T-helper 2 cell (primary cell): ENCODE results near the gene WDR1.

Experiments
- DNase-seq, 5 experiments: peaks; one replicate each; pipeline versions ENCODE4 v3.0.0 to v3.0.0-alpha.2; 2012 to 2022

WDR1 gene

DNA sequence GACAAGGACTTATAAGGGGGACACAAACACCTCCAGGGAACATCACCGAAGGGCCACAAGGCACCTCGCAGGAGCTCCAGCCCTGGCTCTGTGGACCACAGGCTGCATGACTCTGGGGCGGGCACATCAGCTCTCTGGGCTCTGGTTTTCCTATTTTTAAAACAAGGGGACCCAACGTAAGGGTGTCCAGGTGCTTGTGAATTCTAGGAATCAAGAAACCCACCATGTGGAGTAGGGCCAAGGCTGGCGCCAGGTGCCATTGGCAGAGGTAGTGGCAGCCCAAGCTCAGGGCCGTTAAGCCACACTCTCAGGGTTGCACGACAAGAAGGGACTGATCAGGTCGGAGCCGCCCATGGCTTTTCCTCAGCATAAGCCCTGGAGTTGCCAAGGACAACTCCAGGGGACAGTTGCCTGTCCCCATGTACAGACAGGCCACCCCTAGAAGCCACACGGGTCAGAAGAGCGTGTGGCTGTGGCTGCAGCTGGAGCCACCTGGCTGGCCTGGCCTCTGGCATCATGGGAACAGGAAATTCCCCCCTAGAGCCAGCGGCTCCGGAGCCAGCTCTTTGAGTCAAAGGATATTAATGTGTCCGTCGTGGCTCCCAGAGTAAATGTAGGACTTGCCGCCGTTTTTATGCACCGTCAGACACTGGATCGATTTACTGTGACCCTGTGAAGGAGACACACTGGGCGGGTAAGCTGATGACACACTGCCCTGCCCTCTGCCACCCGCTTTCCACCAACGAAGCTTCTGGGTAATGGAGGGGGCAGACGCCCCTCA lies 32.5 kb downstream of the WDR1 start:
- DNase-seq: no peak

DNA sequence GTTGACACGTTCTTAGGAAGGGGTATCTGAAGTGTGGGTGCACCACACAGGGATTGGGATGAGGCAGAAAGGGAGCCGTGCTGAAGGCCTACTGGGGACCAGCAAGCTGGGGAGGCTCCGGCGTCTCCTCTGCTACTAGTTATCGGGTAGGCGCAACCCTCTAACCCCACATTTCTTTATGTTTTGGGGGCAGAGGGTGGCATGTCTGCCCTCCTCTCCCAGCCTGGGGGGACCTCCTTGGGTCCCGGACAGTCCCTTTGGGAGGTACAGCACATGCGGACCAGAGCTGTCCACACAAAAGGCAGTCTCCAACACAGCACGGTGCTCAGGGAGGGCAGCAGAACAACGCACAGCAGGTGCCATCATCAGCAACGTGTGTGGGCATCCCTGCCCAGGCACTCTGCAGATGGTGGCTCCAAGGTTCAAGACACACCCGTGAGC lies 33.2 kb downstream of the WDR1 start:
- DNase-seq: no peak

DNA sequence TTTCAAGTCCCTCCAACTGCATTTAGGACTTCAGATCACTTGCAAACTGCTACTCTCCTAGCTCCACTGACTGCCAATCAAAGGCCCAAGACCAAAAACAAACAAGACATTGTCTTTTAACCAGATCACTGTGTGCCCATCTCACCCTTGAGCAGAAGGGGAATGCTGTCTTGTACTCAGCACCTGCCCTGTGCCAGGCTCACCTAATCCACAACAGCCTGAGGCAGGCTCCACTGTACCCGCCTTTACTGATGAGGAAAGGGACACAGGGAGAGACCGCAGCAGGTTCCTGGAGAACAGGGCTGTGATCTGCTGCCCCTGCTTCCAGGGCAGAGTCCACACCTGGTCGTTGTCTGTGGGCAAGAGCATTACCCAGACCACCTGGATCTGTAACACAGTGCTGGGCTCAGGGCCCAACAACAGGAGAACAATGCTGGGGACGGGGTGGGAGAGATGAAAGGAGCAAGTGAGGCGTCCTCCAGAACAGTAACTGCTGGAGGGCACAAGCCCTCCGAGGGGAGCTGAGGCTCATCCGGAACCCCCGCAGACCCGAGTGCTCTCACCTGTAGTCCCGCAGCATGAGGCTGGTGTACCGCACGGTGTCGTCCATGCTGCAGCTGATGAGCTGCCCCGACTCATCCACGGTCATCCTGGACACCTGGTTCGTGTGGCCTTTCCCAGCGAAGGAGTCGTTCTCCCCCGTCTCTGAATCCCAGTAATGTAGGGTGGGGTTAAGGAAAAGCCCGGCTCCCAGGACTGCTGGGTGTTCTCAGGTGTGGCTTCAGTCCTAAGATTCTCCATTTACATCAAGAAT lies 33.9 kb downstream of the WDR1 start:
- no peak for DNase-seq

DNA sequence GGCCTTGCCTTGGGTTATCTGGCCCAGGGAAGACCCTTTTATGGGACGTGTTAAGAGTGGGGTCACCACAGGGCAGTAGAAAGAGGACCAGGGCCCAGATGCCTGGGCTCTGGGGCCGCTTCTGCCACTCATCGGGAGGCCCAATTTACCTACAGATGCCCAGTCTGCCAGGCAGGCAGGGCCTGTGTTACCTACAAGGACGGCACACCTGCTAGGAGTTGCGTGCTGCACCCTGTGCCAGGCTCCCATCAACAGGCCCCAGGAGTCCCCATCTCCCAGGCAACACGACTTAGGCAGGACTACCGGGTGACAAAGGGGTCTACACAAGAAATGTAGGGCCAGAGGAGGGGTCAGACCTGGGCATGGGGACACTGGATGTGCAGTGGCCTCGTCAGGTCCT lies 34.6 kb downstream of the WDR1 start:
- no peak for DNase-seq

DNA sequence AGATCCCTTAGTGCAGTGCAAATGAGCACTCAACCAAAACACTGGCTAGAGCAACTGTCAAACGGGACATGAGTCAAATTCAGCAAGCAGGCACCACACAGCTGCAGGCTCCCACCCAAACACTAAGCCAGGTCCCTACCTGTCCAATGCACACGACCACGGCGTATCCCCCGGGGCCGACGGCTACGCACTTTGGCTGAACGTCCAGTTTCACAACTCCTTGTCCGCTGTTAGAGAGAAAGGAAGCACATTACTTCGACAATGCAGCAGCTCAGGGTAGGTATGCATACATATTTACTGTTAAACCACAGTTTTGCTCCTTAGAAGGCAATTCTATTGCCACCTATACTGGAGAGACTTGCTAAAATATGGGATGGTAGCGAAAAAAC lies 35.4 kb downstream of the WDR1 start:
- DNase-seq: no peak

DNA sequence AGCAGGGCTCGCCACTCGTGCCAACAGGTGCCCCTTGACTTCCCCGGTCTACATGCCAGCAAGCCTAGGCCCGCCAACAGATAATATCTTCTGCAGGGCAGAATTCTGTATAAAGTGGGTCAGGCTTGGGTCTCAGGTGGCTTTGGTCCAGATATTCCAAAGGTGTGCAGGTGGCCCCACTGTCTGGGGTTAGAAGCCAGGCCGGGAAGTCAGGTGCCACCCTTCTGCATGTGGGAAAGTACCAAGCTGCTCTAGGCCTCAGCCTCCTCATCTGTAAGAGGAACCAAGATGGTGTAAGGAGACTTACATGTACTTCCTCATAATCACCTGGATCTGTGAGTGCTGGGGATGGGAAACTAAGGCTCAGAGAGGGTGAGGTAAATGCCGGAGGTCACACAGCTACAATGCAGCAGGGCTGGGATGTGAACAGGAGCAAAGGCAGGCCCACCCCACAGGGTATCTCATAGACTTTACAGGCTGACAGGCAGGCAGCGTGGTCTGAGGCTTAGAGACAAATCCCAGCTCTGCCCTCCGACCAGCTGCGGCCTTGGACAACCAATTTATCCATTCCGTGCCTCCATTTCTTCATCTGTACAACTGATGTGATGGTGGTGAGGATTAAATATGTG lies 35.9 kb downstream of the WDR1 start:
- DNase-seq: no peak

DNA sequence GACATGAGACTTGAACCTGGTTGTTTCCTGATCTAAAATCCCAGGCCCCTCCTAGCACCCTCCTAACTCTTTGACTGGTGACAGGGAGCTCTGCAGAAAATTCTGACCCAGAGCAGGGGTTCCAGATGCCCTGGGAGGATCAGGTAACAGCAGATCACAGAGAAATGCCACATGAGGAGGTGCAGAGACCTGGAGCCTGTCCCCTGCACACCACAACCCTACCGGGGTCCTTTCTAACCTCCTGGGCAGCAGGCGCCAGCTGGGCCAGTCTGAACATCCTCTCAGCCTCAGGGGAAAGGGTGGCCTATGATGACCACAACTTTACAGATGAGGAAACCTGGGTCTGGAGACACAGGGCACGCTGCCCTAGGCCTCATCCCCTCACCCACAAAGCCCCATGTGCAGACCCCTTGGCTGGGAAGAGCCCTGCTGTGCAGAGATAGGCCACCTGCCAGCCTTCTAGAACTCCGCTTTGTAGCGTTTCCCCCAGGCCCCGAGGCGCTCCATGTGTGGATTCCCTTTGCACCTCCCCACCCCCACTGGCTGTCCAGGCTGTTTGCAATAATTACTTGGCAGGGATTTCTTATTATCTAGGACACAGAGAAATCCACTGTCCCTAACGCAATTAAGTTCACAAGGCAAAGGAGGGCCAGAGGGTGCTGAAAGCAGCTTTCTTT lies 36.5 kb downstream of the WDR1 start:
- no peak for DNase-seq

- DNase-seq: no peak
These were observed 37.3 kb downstream of the WDR1 start for GRCh38 chr4:10079256-10079655.

DNA sequence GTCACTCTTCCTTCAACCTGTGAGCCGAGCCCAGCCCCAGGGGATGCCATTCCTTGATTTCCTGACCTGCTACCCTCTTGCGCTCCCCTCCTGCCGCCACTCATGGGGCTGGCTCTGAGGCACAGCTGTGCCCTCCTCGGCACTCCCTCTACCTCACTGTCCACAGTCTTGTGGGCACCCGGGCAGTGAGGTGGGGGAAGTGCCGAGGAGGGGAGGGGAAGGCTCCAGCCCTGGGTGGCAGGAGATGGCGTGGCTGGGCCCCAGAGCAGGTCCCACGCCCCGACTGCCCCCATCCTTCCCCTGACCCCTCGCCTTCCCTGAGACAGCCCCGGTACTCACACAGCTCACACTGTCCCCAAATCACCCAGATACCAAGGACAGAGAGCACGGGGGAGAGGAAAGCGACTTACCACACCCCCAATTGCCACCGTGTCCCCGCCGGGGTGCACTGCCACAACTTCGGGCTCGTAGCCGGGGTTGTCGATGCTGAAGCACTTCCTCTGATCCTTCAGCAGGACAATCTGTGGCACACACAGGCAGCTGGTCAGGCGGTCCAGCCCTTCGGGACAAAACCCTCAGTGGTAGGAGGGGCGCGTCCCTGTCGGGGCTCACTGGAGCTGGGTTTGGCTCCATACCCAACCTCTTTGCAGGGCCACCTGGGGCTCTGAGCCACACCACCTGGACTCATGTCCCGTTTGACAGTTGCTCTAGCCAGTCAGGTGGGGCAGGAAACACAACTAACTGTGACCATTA lies 37.9 kb downstream of the WDR1 start:
- no peak for DNase-seq

DNA sequence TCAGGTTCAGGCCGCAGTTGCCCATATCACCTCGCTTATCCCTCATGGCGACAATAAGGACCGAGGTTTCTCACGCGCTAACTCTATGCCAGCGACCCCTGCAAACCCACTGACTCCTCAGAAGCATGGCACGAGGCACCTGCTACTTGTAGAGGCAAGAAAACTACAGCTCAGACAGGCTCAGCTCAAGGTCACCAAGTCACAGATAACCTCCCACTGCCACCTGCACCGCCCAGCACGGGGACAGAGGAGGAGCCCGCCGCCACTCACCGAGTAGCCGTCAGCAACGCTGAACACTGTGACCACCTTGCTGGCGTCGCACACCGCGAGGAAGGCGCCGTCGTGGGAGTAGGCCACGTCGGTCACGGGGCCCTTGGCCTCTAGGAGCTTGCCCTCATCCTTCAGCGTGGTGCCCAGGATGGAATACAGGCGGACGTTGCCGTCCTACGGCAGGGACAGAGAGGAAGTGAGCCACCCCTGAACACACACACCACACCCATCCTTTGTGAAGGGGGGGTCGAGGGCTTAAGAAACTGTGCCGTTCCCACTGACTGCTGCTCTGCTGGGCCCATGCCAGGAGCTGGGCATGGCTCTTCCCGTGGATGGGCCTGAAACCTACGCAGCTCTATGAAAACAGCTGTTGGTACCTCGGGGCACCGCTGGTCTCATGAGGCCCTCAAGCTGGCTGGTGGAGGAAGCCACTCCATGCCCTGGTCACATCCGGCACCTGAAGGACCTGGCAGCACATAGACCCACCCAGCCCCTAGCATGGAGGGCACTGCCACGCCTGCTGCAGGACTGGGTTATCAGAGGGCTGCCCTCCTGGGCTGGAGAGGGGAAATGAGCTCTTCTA lies 38.9 kb downstream of the WDR1 start:
- DNase-seq: no peak

- DNase-seq: no peak
These were observed 39.5 kb downstream of the WDR1 start for GRCh38 chr4:10077076-10077475.

DNA sequence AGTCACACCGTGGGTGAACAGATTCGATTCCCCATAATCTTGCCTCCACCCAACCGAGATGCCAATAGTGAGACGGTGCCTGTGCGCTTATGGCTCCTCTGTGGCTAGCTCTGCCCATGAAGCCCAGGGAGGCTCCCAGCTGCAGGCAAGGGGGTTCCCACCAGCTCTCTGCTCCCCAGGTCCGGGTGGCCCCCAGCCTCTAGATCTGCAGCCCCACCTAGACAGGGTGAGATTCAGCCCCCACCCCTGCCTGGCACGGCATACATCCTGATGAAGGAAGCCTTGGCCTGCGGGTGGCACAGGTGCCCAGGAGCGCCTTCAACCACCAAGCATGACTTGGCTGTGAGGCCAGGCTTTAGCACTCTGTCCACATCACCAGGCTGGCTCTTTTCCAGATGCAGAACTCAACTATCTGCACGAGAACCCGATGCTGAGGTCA lies 40.6 kb downstream of the WDR1 start:
- DNase-seq: no peak

DNA sequence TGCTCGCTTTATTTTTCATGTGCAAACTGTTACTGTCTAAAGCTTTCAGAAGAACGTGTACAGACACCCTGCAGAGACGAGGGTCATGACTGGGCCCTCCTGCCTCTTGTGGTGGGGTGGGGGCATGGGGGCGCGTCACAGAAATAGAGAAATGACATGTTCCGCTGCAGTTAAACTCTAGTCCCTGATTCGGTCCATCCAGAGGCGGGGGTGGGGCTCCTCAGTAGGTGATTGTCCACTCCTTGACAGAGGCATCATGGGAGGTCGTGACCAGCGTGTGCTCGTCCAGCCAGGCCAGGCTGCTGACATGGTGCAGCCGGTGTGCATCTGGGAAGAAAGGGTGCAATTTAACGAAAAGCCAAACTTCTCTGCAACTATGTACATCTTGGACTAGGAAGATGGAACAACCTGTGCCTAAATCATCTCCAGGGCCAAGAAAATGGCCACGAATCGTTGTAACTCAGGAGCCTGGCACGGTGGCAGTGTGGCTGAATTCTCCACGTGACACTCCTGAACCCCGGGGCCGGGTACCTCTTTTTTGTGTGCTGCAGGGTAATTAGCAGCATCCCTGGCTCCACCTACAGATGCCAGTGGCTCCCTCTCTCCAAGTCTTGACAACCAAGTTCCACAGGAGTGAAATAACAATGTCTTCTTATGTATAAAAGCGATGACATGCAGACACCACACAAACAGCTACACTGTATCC lies 41.3 kb downstream of the WDR1 start:
- DNase-seq: no peak

DNA sequence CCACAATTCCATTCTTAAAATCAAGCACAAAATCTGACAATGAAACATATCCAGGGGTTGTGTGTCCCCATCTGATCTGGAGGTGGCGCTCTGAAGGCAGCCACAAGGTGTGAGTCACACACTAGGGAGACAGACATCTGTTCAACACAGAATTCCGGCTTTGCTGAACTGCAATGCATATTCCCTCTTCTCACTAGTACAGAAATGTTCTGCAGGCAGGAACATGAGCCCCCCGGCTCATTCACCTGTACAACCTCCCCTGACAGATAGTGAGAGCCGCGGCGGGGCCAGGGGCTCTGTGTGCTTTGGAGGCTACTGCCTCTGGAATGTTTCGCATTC lies 41.9 kb downstream of the WDR1 start:
- peak in 1 of 5 experiments; percentile 27 for DNase-seq

DNA sequence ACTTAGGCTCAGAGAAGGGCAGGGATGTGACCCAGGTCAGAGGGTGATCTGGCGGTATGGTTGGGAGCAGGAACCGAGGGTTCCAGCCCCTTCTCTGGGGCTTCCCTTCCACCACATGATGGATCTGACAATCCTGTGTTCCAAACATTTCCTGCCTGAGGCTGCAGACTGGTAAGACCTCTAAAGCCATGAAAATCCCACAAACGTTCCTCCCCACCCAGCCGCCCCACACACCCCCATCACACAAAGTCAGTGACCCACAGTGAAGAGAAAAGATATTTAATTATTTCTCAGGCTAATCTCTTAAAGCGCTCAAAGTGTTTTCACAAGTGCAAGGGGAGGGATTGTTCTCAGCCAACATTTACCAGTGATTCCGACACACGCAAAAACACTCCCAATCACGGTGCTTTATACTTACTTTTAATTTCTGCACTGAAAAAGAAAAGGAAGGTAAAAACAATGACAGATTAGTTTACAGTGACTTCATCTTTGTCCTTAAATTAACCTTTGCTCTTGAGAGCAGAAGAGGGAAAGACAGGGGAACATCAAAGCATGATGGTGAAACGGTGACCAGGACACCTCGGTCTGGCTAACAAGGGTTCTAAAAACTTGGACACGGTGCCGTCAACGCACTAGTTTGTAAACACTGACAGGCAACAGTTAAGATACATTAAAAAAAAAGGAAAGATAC lies 42.4 kb downstream of the WDR1 start:
- no peak for DNase-seq

- DNase-seq: no peak
These were observed 44.1 kb downstream of the WDR1 start for GRCh38 chr4:10072420-10073017.

DNA sequence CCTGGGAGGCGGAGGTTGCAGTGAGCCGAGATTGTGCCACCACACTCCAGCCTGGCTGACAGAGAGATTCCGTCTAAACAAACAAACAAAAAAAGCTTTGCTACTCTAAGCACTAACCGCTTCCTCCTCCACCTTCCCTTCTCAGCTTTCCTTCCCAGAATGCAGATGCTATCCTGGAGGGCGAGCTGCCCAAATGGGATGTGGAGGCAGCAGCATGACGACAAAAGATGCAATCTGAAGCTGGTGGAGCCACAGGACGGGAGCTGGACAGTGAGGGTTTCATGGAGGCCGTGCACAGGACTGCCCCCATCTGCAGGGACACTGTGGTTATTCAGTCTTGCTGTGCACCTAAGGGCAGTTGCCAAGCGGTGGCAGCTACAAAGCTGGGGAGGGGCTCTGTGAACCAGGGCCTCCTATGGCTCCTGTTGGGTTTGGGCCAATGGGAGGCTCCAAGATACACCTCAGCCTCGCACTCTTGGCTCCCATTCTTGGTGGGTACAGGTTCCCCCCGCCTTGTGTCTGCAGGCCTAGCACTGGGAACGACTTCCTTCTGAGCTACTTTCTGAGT lies 47.4 kb downstream of the WDR1 start:
- no peak for DNase-seq

DNA sequence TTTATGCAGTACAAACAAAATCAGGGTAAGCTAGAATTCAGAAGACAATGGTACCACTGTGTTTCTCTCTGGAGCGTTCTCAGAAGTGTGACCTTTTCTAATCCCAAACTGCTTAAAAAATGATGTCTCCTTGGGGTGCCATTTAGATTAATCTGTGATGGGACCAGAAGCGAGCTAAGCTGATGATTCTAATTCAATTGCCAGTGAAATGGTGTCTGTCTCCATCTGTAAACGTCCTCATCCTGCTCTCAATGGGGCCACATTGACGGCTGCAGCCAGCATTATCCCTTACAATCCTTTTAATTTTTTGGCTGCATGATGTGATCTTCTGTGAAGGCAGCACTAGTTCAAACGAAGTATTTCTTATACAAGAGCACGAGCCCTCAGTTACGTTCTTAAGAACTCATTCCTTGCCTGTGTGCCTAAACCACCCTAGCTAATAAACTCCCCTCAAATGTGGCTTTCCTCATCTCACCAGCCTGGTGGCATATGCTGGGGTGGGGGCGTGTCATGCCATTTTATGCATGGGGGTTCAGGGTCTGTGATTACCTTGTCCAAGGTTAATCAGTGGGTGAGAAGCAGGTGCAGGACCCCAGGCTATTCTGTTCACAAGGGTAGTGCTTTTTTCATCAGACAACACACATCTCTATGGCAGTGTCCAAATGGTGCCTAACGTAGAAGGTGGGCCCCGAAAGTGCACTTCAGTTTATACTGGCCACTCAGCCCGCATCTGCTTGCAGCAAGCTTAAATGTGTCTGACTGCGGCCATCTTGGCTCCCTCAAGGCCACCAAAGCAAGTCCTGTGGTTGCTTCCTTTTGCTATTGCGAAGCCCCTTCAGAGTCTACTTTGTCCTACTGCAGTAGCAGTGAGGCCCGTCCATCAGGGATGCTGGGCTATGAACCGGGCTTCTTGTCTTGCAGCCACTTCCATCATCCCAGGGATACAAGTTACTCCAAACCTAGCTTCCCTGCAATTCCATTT lies 49.6 kb downstream of the WDR1 start:
- DNase-seq: no peak
